Hippocampal formation (tissue), 2 donors: ENCODE data around the gene TRAPPC3.
A peak's percentile ranks its signal among the peaks of the same experiment; 100 is the strongest.

Experiments used
- DNase-seq, 2 donors: peaks; one replicate each; lab custom pipeline; 2025; lab: John Stamatoyannopoulos, UW

Gene TRAPPC3

GRCh38 chr1:36126797-36127500, 22.3 kb downstream of the TRAPPC3 start:
- DNase-seq: no peak

- no peak for DNase-seq
These were observed 23.1 kb downstream of the TRAPPC3 start for GRCh38 chr1:36126005-36126716.

GRCh38 chr1:36125129-36125991, 23.9 kb downstream of the TRAPPC3 start, which contains the start of gene COL8A2:
Gene COL8A2 (minus strand): TSS chr1:36125222. CDS start chr1:36100242, 24,980 bp downstream.
- no peak for DNase-seq

- DNase-seq: no peak
These were observed 24.7 kb downstream of the TRAPPC3 start for GRCh38 chr1:36124404-36125128.

GRCh38 chr1:36123356-36123755, 25.9 kb downstream of the TRAPPC3 start:
- peak in 1 of 2 donors; percentile 34 for DNase-seq

- no peak for DNase-seq
These were observed 26.9 kb downstream of the TRAPPC3 start for GRCh38 chr1:36122062-36123030.

GRCh38 chr1:36119456-36119855, 29.8 kb downstream of the TRAPPC3 start:
- no peak for DNase-seq

- no peak for DNase-seq
These were observed 30.7 kb downstream of the TRAPPC3 start for GRCh38 chr1:36118447-36119204.

- no peak for DNase-seq
These were observed 32.4 kb downstream of the TRAPPC3 start for GRCh38 chr1:36116901-36117300.

- no peak for DNase-seq
These were observed 33.4 kb downstream of the TRAPPC3 start for GRCh38 chr1:36115931-36116330.

GRCh38 chr1:36115200-36115669, 34.1 kb downstream of the TRAPPC3 start:
- DNase-seq: no peak

- no peak for DNase-seq
These were observed 34.9 kb downstream of the TRAPPC3 start for GRCh38 chr1:36114371-36114770.

- no peak for DNase-seq
These were observed 36.5 kb downstream of the TRAPPC3 start for GRCh38 chr1:36112823-36113222.

- DNase-seq: no peak
These were observed 38.1 kb downstream of the TRAPPC3 start for GRCh38 chr1:36111151-36111550.

GRCh38 chr1:36109041-36109679, 40.1 kb downstream of the TRAPPC3 start:
- no peak for DNase-seq

- no peak for DNase-seq
These were observed 41.0 kb downstream of the TRAPPC3 start for GRCh38 chr1:36108314-36108713.

GRCh38 chr1:36107394-36107793, 41.9 kb downstream of the TRAPPC3 start:
- DNase-seq: no peak

- no peak for DNase-seq
These were observed 43.0 kb downstream of the TRAPPC3 start for GRCh38 chr1:36106269-36106668.

GRCh38 chr1:36101546-36101945, 47.7 kb downstream of the TRAPPC3 start:
- DNase-seq: no peak
